ENCODE measurements around the gene TIFAB. TPM values are rescaled to one million over a fixed set of nuclear protein-coding genes. Genes with fewer than 3 reads are reported as not detected.
A peak's percentile ranks its signal among the peaks of the same experiment; 100 is the strongest.

The TIFAB gene
- total RNA-seq, 6 donors from 2014 or later = 0.23 to 0.24 TPM; not detected in 4

DNA sequence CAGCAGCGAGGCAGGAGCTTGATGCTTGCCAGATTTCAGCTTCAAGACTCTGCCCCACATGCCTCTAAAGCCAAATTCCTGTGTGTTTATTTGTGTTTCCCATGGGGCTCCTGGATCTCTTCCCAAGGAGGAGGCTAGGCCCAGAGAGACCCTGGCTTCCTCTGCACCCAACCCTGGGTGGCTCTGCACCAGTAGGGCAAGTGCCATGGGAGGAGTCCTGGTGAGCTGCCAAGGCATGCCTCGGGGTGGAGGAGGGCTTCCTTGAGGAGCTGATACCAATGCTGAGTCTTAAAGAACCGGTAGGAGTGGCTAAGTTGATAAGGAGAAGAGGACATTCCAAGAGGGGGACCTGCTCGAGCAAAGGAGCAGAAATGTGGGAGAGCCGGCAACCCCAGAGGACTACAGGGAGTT lies 6.8 kb upstream of the TIFAB start:
- DNase-seq (peak in 1 of 2 donors; percentile 84), ATAC-seq (ENCODE audit: low FRiP score in 2 of 2) (peak; percentile 34 to 79)
- no peak overlapping the region for H3K27ac ChIP-seq
- TF ChIP-seq EP300 (IDR thresholded peaks at IDR 0.05) (no peak), POLR2AphosphoS5 (IDR thresholded peaks at IDR 0.05) (no peak), POLR2A (IDR thresholded peaks at IDR 0.05) (no peak)
- TF ChIP-seq, protein P1, sequence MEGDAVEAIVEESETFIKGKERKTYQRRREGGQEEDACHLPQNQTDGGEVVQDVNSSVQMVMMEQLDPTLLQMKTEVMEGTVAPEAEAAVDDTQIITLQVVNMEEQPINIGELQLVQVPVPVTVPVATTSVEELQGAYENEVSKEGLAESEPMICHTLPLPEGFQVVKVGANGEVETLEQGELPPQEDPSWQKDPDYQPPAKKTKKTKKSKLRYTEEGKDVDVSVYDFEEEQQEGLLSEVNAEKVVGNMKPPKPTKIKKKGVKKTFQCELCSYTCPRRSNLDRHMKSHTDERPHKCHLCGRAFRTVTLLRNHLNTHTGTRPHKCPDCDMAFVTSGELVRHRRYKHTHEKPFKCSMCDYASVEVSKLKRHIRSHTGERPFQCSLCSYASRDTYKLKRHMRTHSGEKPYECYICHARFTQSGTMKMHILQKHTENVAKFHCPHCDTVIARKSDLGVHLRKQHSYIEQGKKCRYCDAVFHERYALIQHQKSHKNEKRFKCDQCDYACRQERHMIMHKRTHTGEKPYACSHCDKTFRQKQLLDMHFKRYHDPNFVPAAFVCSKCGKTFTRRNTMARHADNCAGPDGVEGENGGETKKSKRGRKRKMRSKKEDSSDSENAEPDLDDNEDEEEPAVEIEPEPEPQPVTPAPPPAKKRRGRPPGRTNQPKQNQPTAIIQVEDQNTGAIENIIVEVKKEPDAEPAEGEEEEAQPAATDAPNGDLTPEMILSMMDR (IDR thresholded peaks at IDR 0.05) = no peak
- no peaks in the 10 kb centered on the region for H3K36me3 ChIP-seq
- H3K27me3 ChIP-seq = no peaks in the 10 kb centered on the region
- WGBS, 2 donors = 27 to 29% methylated on average over 3 to 5 of the region's 5 CpGs
- peaks cover 14 to 37% (median 26%) of the 10 kb centered on the region in 4 donors for H3K4me1 ChIP-seq
- H3K9me3 ChIP-seq = no peaks in the 10 kb centered on the region
- no peak overlapping the region for H3K4me3 ChIP-seq

DNA sequence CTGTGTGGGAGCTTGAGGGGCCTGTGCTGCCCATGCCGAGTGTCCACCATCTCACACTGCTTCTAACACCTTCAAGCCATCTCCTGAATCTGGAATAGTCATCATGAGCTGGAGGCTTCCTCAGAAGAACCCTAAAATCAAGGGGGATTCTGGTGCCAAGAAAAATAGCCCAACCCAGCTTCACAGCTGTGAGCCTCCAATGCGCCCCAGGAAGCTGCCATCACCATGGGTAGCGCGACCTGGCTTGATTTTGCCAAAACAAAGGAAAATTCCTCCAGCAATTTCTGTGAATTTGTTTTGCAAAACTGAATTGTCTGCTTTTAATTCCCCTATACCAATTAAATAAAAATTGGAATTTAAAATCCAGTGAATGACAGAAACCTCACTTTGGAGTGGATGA lies 6.2 kb upstream of the TIFAB start:
- no peak for DNase-seq
- Histone ChIP-seq H3K36me3 (no peaks in the 10 kb centered on the region), H3K4me1 (peaks cover 14 to 37% (median 26%) of the 10 kb centered on the region in 4 donors), H3K9me3 (no peaks in the 10 kb centered on the region), H3K27me3 (no peaks in the 10 kb centered on the region), H3K4me3 (no peak overlapping the region), H3K27ac (no peak overlapping the region)
- no peak for ATAC-seq (ENCODE audit: low FRiP score in 2 of 2)
- WGBS, 2 donors = 94 to 97% methylated on average over 4 of the region's 4 CpGs
- TF ChIP-seq, protein P1 (IDR thresholded peaks at IDR 0.05) = no peak
- TF ChIP-seq POLR2AphosphoS5 (IDR thresholded peaks at IDR 0.05) (no peak), EP300 (IDR thresholded peaks at IDR 0.05) (no peak), POLR2A (IDR thresholded peaks at IDR 0.05) (no peak)

DNA sequence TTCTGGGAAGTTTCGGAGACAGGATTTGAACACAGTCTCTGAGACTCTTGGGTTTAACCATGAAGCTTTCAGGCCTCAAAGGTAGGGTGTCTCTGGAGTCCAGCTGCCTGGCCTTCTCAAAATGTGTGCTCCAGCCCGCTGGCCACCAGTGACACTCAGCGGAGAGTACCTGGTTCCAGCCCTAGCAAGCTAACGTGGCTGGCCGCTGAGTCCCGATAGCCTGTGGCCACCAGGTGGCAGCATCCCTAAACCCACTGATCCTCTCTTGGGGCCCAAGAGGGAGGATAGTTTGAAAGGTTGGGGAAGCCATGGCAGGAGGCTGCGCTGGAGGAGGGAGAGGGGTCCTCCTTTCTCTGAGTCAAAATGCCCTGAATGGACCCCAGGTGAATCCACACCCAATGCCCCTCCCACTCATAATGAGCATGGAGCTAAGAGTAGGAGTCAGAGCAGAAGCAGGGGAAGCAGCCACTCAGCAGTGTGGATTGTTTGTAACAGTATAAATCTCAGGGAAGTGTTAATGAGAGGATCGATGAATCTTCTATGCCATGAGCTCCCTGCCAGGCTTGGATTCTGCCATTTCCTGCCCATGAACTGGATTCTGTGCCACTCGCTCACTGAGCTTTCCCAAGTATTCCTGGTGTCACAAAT lies 5.4 kb upstream of the TIFAB start:
- peaks cover 14 to 36% (median 26%) of the 10 kb centered on the region in 4 donors for H3K4me1 ChIP-seq
- 47 to 51% methylated on average over 8 to 9 of the region's 9 CpGs for WGBS, 2 donors
- peak; percentile 72 to 73 for ATAC-seq (ENCODE audit: low FRiP score in 2 of 2)
- peak in 1 of 2 donors; percentile 71 for DNase-seq
- no peak overlapping the region for H3K4me3 ChIP-seq
- no peaks in the 10 kb centered on the region for H3K27me3 ChIP-seq
- H3K36me3 ChIP-seq = no peaks in the 10 kb centered on the region
- no peak for TF ChIP-seq EP300 (IDR thresholded peaks at IDR 0.05)
- TF ChIP-seq, protein P1 (IDR thresholded peaks at IDR 0.05) = peak; percentile 58 to 74 (median 64)
- no peaks in the 10 kb centered on the region for H3K9me3 ChIP-seq
- H3K27ac ChIP-seq = no peak overlapping the region

DNA sequence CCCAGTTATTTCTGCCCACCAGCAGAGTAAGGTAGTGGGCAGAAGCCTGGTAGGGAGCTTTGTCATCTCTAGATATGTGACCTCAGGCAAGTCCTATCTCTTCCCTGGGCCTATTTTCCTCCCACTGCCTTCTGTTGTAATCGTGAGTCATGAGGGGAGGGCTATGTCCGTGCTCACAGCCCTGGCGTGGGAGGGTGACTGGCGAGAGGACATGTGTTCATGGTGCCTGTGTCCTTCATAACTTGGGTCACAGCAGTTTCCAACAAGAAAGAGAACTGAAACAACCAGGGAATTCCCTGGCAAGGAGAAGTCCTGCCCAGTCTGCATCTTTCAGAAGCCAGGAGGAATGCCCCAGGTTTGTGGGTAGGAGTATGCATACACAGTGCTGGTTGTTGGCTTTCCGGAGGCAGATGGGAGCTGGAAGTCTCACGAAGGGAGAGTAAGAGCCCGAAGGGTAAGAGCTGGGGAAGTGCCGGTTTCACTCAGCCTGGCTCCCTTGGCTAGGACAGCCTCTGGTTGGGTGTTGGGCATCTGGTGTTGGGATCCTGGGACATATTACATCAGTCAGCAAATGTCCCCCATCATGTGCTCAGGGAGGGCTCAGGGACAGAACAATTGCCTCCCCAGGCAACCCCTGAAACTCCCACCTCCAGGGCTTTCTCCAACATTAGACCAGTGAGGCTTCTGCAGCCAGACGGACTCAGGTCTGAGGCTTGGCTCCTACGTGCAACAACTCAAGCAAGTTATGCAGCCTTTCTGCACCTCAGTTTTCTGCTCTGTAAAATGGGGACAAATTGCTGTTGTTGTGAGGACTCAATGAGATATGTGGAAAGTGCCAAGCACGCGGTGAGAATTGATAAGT lies 4.3 kb upstream of the TIFAB start:
- Histone ChIP-seq H3K27ac (peak overlapping the region in 1 of 4 donors; percentile 61), H3K9me3 (no peaks in the 10 kb centered on the region), H3K36me3 (no peaks in the 10 kb centered on the region), H3K27me3 (no peaks in the 10 kb centered on the region), H3K4me1 (peaks cover 14 to 31% (median 22%) of the 10 kb centered on the region in 4 donors), H3K4me3 (no peak overlapping the region)
- WGBS, 2 donors = 71 to 89% methylated on average over 6 to 12 of the region's 12 CpGs
- peak; percentile 35 to 87 for ATAC-seq (ENCODE audit: low FRiP score in 2 of 2)
- peak in 1 of 2 donors; percentile 78 for DNase-seq
- TF ChIP-seq, protein P1 (IDR thresholded peaks at IDR 0.05) = no peak
- TF ChIP-seq POLR2AphosphoS5 (IDR thresholded peaks at IDR 0.05) (peak; percentile 57 to 58), EP300 (IDR thresholded peaks at IDR 0.05) (no peak), POLR2A (IDR thresholded peaks at IDR 0.05) (peak in 1 of 4 donors; percentile 45)
